ENCODE results near the gene MTG1.

Gene MTG1

DNA sequence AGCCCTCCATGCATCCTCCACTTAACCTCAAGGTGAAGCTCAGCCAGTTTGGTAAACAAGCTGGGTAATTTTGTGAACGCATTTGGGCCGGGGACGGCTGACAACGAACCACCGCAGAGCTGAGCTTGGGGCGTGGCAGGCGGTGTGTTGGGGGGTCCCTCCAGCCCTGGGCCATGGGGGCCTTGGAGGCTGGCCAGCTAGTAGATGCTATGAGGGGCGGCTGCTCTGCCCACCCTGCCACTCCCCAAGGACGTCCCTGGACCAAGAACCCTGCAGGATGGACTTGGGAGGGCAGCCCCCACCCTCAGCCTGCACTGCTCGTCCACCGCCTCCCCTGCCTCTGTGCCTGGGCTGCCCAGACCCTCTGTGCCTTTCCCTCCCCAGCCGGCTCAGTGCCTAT is 47.8 kb downstream of the MTG1 start:
- no peak overlapping the region for H3K27ac ChIP-seq
- no peak for TF ChIP-seq ZFX (IDR thresholded peaks at IDR 0.05)
- TF ChIP-seq, protein P1, sequence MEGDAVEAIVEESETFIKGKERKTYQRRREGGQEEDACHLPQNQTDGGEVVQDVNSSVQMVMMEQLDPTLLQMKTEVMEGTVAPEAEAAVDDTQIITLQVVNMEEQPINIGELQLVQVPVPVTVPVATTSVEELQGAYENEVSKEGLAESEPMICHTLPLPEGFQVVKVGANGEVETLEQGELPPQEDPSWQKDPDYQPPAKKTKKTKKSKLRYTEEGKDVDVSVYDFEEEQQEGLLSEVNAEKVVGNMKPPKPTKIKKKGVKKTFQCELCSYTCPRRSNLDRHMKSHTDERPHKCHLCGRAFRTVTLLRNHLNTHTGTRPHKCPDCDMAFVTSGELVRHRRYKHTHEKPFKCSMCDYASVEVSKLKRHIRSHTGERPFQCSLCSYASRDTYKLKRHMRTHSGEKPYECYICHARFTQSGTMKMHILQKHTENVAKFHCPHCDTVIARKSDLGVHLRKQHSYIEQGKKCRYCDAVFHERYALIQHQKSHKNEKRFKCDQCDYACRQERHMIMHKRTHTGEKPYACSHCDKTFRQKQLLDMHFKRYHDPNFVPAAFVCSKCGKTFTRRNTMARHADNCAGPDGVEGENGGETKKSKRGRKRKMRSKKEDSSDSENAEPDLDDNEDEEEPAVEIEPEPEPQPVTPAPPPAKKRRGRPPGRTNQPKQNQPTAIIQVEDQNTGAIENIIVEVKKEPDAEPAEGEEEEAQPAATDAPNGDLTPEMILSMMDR (conservative IDR thresholded peaks at IDR 0.05), result no peak

DNA sequence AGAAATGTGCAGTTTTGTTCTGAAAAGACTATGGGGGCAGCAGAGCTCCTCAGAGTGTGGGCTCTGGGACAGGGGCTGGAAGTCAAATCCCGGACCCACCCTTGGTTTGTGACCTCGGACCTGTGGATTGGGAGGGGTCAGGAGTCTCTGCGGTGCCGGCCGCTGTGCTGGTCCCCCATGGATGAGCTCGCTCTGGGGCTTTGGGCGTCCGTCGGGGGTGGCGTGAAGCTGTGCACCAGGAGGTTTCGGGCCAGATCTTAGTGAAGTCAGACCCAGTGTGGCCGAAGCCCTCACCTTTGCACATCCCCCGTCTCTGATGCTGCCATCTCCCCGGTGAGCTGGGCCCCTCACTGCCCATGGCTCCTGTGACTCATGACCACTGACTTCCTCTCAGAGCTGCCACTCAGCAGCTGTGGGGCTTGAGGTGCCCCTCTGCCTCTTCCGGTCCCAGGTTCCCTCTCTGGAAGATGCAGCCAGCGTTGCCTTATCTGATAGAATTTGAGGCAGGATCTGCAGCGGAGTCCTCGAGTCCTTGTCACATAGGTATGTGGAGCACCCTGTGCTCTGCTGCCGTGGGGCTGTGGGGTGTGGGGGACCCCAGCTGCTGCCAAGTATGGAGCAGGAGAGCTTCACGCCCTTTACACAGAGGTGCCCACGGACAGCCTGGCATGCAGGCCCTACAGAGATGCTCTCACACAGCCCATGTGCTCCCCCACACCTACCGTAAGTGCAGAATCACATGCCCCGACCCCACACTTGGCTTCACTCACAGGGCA is 48.4 kb downstream of the MTG1 start:
- H3K27ac ChIP-seq, result no peak overlapping the region
- TF ChIP-seq, protein P1 (conservative IDR thresholded peaks at IDR 0.05), result no peak
- no peak for TF ChIP-seq ZFX (IDR thresholded peaks at IDR 0.05)

DNA sequence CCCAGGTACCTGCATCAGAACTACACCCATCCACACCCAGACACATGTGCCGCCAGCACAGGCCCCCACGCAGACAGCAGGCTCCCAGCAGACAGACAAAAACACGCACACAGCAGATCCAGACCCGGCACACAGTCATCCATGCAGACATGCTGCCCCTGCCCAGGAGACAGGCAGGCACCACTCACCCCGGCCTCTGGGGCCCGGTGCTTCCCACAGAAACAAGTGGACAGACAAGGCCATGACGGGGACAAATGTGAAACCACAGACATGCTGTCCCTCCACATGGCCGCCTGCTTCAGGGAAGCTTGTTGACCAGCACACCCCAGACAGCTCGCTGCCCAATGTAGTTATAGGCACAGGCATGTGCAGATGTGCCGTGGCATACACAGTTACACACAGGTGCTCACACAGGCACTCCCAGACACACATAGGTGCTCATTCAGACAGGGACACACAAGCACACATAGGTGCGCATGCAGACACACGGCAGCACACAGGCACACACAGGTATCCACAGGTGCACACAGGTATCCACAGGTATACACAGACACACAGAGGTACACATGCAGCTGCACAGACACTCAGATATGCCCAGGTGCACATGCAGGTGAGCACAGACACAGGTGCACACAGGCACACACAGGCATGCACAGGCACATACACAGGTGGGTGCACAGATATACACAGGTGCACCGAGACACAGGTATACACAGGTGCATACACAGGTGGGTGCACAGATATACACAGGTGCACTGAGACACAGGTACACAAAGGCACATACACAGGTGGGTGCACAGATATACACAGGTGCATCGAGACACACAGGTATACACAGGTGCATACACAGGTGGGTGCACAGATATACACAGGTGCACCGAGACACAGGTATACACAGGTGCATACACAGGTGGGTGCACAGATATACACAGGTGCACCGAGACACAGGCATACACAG is 49.3 kb downstream of the MTG1 start:
- H3K27ac ChIP-seq, result no peak overlapping the region
- no peak for TF ChIP-seq ZFX (IDR thresholded peaks at IDR 0.05)
- TF ChIP-seq, protein P1 (conservative IDR thresholded peaks at IDR 0.05), result no peak

DNA sequence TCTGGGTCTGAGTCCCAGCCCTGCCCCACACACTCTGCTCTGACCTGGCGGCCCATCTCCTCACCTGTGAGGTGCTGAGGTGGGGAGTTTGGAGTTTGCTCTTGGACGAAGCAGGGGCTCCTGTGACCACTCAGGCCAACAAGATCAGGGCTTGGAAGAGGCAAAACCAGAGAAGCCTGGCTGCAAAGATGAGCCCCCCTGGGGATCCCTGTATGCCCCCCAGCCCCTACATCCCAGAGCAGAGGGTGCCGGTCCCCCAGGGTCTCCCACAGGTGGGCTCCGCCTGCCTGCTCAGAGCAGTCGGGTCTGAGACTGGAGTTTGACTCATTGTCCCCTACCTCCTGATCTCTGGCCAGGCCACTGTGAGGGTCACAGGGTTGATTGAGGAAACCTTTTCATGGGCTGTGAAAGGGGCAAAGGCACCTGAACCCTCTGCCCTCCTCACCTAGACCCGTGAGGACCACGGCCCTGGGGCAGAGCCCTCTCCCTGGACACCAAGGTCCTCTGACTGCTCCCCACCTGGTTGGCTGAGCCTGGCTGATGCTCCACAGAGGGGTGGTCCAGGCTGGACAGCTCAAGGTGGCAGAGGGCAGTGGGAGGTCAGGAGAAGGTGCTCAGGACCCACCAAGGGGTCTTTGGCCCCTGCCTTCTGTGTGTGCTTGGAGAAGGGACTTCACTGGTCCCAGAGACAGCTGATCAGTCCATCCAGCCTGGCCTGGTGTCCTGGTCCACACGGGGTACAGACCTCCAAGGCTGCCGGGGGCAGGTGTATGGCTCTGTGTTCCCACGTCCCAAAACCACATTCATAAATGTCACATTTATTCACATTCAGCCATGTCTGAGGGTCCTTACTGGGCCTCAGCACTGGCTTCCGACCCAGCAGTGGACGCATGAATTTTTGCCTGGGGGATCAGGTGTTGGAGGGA is 50.6 kb downstream of the MTG1 start:
- H3K27ac ChIP-seq, result no peak overlapping the region
- no peak for TF ChIP-seq ZFX (IDR thresholded peaks at IDR 0.05)
- TF ChIP-seq, protein P1 (conservative IDR thresholded peaks at IDR 0.05), result no peak

DNA sequence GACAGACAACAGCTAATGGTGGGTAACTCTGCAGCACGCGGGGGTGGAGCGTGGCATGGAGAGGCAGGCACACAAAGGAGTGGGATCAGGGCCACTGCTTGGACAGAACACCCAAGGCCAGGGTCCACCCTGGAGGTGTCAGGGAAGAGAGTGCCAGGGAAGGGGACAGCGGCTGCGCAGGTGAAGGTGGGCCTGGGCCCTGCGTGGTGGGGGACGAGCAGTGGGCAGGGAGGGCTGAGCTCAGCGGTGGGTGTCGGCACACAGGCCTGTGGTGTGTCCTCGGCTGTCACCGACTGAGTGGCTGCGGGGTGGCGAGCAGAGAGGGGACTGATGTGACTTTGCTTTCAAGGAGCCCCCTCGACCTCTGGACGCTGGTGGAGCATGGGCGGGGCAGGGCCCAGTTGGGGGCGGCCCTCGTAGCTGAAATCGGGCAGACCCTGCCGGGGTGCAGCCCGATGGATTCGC is 51.3 kb downstream of the MTG1 start:
- no peak for TF ChIP-seq ZFX (IDR thresholded peaks at IDR 0.05)
- TF ChIP-seq, protein P1 (conservative IDR thresholded peaks at IDR 0.05), result no peak
- no peak overlapping the region for H3K27ac ChIP-seq

DNA sequence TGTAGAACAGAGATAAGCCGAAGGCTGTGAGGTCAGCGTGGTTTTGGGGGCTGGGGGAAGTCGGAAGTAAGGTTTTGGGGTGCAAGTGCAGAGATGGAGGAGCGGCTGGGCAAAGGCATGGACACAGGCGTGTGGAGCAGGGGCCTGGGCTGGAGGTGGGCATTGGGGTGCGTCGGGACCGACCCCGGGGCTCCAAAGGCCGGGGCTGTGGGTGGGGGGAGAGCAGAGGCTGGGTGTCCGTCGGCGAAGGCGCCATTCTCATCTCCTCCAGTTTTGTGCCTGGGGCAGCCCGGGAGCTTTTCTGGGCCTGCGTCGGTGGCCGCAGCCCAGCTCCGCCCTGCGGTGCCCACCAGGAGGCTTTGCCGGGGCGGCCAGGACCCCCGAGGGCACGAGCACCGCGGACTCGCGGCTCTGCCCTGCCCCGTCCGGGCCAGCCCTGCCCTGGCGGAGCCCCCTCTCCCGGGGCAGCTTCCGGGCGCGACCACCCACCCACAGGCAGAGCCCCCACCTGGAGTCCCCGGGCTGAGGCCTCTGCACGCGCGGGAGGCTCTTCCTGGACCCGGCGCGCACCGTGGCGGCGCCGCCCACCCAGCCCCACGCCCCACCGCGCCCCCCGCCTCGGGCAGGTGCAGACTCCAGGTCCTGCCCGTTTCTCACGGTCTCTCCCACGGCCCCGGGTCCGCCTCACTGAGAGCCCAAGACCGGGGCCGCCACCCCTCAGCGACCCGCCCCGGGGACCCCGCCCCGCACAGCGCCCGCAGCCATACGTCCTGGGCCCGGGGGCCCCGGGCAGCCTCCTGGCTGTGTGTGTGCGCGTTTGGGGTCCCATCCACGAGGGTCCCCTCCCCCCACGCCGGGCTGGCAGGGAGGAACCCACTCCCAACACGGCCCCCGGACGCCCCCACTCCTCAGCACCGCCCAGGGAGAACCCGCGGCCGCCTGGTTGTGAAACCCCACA is 52.1 kb downstream of the MTG1 start:
- no peak for TF ChIP-seq ZFX (IDR thresholded peaks at IDR 0.05)
- TF ChIP-seq, protein P1 (conservative IDR thresholded peaks at IDR 0.05), result no peak
- H3K27ac ChIP-seq, result no peak overlapping the region
